OCI-M2 (cell line): Measurements from ENCODE around the gene STARD3.
A peak's percentile ranks its signal among the peaks of the same experiment; 100 is the strongest.

Experiments used
- DNase-seq: peaks from one replicate; lab custom pipeline; 2025; ENCODE audit not compliant: unreplicated experiment; lab: John Stamatoyannopoulos, UW

STARD3 gene

GRCh38 chr17:39671651-39672521 lies 34.9 kb downstream of the STARD3 start:
- DNase-seq: no peak

DNA sequence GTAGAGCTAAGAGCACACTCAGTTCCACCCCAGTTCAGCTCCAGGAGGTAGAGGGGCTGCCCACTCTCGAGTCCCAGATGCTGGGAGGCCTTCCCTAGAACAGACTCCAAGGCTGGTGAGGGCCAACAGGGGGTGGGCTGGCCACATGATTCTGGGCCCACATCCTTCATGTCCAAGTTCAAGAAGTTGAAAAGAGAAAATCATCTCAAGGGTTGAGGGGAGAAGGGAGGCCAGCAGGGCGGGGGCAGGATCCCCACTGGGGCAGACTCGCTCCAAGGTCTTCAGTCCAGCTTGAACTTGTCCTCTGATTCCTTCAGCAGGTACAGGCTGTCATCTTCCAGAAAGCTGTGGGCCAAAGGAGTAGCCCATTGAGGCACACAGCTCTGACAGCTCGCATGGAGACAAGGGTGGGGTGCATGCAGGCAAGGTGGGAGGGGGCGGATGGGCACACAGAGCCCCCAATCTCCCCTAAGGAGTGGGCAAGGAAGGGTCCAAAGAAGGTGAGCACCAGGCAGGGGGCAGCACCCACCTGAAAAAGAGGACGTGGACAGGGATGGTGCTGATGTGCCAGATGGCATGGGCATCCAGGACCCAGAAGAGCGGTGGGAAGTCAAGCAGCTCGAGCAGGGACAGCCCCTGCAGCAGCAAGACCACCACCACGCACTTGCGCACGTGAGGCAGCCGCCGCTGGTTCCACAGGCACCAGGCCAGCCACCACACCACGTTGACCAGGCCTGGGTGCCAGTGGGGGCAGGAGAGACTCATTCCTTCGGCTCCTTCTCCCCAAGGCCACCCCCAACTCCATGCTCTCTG lies 35.8 kb downstream of the STARD3 start:
- DNase-seq: no peak

DNA sequence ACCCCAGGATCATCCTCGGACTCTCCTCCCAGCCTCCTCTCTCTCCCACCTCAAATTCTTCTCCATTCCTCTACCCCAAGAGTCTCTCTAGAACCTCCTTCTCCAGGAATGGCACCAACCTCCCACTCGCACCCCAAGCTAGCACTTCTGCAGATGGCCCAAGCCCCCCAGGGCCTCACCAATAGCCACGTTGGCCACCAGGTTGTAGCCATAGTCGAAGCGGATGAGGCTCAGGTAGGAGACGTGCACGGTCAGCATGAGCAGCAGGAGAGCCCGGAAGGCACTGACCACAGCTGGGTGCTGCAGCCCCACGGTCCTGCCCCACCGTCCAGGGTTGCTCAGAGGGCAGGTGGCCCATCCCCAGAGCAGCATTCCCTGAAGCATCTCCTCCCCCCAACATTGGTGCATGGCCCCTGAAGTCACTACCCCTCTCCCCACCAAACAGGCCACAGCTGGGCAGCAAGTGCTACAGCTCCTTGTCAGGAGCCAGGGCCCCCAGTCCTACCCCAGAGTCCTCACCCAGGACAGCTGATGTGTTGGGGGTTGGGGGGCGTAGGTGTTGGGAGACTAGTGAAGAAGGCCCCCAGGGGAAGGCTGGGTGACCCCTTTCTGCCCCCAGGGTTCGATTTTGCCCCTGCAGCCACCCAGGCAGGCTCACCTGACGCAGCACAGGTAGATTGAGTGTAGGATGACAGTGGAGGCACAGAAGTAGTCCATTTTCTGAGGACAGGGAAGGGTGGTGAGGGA lies 36.6 kb downstream of the STARD3 start:
- no peak for DNase-seq

GRCh38 chr17:39674179-39674578 lies 37.2 kb downstream of the STARD3 start:
- no peak for DNase-seq

- DNase-seq: no peak
These were observed 37.9 kb downstream of the STARD3 start for GRCh38 chr17:39674702-39675389.

GRCh38 chr17:39675390-39676082 lies 38.6 kb downstream of the STARD3 start:
- no peak for DNase-seq

DNA sequence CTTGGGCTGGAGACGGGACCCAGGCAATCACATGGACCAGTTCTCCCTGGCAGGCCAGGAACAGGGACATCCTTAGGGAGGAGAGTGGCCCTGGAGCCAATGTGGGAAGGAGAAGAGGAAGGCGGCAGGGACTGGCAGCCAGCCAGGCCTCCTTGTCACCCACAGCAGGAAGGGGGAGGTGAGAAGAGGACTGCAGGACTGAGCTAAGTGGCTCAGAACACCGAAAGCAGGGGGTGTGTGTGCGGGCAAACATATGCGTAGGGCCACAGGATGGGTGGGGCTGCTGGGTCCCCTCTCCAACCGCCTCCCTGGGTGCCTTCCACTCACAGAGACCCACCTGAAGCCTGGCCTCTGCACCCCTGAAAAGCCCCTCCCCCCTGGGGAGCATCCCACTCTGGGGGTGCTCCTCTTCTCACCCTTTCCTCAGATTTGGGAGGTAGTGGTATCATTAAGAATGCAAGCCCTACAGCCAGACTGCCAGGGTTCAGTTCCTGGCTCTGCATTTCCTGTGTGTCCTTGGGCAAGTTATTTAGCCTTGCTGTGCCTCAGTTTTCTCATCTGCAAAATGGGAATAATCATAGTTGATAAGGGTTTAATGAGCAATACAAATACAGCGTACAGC lies 39.4 kb downstream of the STARD3 start:
- DNase-seq: no peak

- no peak for DNase-seq
These were observed 40.1 kb downstream of the STARD3 start for GRCh38 chr17:39677072-39677471.

GRCh38 chr17:39677542-39678339 lies 40.8 kb downstream of the STARD3 start:
- no peak for DNase-seq

DNA sequence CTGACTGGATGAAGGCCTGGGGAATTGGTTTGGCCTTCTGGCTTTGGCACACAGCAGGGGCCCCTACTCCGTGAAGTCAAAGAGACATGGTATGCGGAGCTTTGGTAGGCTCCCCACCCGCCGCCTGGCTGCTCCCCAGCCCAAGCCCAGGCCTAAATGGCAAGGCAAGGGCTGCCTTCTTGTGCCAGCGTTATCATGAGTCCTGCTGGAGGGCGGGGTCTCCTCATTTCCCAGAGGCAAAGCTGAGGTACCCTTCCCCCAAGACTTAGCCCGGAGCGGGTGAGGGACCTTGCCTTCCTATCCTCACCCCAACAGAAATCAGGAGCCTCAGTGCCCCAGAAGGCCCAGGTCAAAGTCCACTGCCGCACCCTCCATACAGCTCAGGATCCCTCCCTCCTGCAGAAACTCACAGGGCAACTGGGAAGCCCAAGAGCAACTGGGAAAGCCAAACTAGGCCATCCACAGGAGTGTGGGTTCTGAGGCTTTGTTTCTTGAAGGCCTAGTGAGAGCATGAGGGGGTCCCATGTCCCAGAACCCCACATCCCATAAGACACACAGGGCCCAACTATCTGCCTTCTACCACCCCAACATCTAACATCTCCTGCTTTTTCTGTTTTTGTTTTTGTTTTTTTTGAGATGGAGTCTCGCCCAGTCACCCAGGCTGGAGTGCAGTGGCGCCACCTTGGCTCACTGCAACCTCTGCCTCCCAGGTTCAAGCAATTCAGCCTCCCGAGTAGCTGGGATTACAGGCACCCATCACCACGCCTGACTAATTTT lies 41.6 kb downstream of the STARD3 start:
- no peak for DNase-seq

DNA sequence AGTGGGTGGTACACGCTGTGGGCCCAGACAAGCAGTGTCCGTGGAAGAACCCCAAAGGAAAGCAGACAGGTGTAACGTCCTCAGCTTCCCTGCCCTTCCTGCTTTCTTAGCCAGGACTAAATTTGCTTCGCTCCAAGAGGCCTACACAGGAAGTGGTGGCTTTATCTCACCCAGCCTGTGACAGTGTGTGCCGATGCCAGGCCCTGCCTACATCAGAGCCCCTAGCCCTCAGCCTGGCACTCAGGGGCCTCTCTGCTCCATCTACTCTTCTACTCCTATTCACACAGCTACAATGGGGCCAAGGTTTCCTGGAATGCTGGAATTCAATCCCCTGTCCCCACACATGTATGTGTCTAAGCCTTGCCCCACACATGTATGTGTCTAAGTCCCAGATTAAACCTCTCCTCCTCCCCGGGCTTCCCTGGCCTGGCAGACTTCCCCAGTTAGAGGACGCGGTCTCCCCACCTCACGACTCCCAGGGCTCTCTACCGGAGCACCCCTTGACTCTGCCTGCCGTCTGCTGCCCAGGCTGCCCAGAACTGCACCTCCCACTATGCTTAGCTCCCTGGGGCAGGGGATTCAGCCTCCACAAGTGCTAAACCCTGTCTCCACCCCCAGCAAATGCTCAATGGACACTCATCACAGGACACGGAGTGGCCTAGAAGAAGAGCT lies 42.7 kb downstream of the STARD3 start:
- no peak for DNase-seq

DNA sequence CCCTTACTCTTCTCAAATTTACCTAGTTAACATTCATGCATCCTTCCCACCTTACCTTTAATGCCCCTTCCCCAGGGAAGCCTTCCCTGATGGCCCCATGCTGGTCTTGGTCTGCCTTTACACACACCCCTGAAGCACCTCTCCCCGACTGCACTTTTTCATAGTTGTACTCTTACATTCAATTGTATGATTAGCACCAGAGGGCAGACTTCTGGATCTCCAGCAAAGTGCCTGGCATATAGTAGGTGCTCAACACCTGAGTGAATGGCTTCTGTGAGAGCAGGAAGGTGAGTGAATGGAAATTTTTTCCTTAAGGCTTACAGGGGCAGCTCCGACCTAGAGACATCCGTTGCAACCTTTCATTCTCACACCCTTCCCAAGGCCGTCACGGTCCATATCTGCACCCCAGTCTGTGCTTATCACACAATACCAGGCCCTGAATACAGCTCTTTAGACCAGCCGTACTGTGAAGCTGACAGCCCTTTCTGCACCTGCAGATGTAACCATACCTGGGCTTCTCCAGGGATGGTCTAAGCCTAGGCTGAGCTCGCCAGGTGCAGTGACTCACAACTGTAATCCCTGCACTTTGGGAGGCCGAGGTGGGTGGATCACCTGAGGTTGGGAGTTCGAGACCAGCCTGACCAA lies 46.5 kb downstream of the STARD3 start:
- no peak for DNase-seq

GRCh38 chr17:39684369-39685192 lies 47.6 kb downstream of the STARD3 start:
- DNase-seq: no peak

- DNase-seq: no peak
These were observed 50.2 kb downstream of the STARD3 start for GRCh38 chr17:39687101-39687545.

GRCh38 chr17:39687546-39688474 lies 50.9 kb downstream of the STARD3 start, which contains the start of gene PGAP3:
TSS of gene PGAP3 (minus strand) at chr17:39688057. CDS start at chr17:39688014, 43 bp downstream.
- peak; percentile 81 for DNase-seq
